ENCODE results near the gene MORN4. TPM values are rescaled to one million over a fixed set of nuclear protein-coding genes. Genes with fewer than 3 reads are reported as not detected.

MORN4 gene
- total and polyA plus RNA-seq, 9 of the 15 experiments (the other 6 are each of a cell fraction or from before 2014, with no cell fraction given): 8.3 to 23.9 (median 11.7) TPM

DNA sequence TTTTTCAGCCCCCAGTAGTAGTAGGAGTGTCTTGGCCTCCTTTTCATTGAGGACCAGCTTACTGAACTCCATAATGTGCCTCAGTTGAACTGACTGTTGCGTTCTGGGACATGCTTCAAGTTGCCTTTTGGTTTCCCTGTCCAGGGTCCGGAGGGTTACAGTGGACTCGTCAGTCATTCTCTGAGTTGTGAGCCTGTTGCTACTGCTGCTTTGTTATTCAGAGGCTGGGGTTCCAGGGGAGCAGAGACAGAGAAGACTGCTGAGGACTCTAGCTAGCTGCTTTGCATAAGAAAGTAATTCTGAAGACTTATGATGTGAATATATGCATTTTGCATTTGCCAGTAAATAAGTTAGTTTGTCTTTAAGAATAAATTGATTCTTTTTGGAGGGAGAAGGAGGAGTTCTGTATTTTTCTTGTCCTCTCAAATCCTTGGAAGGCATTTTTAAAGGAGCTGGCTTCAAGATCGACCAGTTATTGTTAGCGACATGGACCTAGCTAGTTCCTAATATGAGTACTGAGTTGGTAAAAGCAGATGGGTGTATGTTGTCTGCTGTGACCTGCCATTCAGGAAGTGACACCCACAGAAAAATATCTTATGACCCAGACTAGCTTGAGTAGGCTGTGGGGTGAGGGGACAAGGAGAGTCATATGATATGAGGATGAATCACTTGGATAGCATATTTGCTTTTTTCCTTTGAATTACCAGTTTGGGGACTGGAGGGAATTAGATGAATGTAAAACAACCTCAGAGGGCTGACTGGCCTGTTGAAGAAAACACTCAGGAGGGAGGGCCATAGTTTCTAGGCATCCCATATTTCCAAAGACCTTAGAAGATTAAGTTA is 15.5 kb upstream of the MORN4 start (continued):
- TF ChIP-seq, protein P1, sequence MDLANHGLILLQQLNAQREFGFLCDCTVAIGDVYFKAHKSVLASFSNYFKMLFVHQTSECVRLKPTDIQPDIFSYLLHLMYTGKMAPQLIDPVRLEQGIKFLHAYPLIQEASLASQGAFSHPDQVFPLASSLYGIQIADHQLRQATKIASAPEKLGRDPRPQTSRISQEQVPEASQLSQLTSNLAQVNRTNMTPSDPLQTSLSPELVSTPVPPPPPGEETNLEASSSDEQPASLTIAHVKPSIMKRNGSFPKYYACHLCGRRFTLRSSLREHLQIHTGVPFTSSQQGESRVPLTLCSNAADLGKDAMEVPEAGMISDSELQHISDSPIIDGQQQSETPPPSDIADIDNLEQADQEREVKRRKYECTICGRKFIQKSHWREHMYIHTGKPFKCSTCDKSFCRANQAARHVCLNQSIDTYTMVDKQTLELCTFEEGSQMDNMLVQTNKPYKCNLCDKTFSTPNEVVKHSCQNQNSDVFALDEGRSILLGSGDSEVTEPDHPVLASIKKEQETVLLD (IDR thresholded peaks at IDR 0.05): no peak
- TF ChIP-seq ZNF232 (CRISPR knock-in tag; IDR thresholded peaks at IDR 0.05) (no peak), TAF15 (IDR thresholded peaks at IDR 0.05; ENCODE audit: low read depth, low read length) (no peak)
- TF ChIP-seq, protein P2, sequence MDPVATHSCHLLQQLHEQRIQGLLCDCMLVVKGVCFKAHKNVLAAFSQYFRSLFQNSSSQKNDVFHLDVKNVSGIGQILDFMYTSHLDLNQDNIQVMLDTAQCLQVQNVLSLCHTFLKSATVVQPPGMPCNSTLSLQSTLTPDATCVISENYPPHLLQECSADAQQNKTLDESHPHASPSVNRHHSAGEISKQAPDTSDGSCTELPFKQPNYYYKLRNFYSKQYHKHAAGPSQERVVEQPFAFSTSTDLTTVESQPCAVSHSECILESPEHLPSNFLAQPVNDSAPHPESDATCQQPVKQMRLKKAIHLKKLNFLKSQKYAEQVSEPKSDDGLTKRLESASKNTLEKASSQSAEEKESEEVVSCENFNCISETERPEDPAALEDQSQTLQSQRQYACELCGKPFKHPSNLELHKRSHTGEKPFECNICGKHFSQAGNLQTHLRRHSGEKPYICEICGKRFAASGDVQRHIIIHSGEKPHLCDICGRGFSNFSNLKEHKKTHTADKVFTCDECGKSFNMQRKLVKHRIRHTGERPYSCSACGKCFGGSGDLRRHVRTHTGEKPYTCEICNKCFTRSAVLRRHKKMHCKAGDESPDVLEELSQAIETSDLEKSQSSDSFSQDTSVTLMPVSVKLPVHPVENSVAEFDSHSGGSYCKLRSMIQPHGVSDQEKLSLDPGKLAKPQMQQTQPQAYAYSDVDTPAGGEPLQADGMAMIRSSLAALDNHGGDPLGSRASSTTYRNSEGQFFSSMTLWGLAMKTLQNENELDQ (CRISPR knock-in tag; IDR thresholded peaks at IDR 0.05; ENCODE audit: borderline replicate concordance): no peak
- TF ChIP-seq, protein P3, sequence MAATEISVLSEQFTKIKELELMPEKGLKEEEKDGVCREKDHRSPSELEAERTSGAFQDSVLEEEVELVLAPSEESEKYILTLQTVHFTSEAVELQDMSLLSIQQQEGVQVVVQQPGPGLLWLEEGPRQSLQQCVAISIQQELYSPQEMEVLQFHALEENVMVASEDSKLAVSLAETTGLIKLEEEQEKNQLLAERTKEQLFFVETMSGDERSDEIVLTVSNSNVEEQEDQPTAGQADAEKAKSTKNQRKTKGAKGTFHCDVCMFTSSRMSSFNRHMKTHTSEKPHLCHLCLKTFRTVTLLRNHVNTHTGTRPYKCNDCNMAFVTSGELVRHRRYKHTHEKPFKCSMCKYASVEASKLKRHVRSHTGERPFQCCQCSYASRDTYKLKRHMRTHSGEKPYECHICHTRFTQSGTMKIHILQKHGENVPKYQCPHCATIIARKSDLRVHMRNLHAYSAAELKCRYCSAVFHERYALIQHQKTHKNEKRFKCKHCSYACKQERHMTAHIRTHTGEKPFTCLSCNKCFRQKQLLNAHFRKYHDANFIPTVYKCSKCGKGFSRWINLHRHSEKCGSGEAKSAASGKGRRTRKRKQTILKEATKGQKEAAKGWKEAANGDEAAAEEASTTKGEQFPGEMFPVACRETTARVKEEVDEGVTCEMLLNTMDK (IDR thresholded peaks at IDR 0.05; ENCODE audit: borderline replicate concordance, insufficient read depth, low read depth, low read length, poor library complexity, severe bottlenecking): no peak
- TF ChIP-seq, protein P4, sequence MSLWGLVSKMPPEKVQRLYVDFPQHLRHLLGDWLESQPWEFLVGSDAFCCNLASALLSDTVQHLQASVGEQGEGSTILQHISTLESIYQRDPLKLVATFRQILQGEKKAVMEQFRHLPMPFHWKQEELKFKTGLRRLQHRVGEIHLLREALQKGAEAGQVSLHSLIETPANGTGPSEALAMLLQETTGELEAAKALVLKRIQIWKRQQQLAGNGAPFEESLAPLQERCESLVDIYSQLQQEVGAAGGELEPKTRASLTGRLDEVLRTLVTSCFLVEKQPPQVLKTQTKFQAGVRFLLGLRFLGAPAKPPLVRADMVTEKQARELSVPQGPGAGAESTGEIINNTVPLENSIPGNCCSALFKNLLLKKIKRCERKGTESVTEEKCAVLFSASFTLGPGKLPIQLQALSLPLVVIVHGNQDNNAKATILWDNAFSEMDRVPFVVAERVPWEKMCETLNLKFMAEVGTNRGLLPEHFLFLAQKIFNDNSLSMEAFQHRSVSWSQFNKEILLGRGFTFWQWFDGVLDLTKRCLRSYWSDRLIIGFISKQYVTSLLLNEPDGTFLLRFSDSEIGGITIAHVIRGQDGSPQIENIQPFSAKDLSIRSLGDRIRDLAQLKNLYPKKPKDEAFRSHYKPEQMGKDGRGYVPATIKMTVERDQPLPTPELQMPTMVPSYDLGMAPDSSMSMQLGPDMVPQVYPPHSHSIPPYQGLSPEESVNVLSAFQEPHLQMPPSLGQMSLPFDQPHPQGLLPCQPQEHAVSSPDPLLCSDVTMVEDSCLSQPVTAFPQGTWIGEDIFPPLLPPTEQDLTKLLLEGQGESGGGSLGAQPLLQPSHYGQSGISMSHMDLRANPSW (CRISPR knock-in tag; IDR thresholded peaks at IDR 0.05): no peak
- TF ChIP-seq, protein P5, sequence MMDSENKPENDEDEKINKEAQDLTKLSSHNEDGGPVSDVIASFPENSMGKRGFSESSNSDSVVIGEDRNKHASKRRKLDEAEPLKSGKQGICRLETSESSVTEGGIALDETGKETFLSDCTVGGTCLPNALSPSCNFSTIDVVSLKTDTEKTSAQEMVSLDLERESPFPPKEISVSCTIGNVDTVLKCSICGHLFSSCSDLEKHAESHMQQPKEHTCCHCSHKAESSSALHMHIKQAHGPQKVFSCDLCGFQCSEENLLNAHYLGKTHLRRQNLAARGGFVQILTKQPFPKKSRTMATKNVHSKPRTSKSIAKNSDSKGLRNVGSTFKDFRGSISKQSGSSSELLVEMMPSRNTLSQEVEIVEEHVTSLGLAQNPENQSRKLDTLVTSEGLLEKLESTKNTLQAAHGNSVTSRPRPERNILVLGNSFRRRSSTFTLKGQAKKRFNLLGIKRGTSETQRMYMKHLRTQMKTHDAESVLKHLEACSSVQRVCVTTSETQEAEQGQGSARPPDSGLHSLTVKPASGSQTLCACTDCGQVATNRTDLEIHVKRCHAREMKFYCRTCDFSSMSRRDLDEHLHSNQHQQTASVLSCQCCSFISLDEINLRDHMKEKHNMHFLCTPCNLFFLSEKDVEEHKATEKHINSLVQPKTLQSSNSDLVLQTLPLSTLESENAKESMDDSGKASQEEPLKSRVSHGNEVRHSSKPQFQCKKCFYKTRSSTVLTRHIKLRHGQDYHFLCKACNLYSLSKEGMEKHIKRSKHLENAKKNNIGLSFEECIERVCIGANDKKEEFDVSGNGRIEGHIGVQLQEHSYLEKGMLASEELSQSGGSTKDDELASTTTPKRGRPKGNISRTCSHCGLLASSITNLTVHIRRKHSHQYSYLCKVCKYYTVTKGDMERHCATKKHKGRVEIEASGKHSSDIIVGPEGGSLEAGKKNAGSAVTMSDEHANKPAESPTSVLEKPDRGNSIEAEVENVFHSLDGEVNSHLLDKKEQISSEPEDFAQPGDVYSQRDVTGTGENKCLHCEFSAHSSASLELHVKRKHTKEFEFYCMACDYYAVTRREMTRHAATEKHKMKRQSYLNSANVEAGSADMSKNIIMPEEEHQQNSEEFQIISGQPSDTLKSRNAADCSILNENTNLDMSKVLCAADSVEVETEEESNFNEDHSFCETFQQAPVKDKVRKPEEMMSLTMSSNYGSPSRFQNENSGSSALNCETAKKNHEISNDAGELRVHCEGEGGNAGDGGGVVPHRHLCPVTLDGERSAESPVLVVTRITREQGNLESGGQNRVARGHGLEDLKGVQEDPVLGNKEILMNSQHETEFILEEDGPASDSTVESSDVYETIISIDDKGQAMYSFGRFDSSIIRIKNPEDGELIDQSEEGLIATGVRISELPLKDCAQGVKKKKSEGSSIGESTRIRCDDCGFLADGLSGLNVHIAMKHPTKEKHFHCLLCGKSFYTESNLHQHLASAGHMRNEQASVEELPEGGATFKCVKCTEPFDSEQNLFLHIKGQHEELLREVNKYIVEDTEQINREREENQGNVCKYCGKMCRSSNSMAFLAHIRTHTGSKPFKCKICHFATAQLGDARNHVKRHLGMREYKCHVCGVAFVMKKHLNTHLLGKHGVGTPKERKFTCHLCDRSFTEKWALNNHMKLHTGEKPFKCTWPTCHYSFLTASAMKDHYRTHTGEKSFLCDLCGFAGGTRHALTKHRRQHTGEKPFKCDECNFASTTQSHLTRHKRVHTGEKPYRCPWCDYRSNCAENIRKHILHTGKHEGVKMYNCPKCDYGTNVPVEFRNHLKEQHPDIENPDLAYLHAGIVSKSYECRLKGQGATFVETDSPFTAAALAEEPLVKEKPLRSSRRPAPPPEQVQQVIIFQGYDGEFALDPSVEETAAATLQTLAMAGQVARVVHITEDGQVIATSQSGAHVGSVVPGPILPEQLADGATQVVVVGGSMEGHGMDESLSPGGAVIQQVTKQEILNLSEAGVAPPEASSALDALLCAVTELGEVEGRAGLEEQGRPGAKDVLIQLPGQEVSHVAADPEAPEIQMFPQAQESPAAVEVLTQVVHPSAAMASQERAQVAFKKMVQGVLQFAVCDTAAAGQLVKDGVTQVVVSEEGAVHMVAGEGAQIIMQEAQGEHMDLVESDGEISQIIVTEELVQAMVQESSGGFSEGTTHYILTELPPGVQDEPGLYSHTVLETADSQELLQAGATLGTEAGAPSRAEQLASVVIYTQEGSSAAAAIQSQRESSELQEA (IDR thresholded peaks at IDR 0.05; ENCODE audit: low read depth): no peak
